SKM-1 (cell line): Measurements from ENCODE around the gene SMIM13.
A peak's percentile ranks its signal among the peaks of the same experiment; 100 is the strongest.

Source experiments
- DNase-seq: peaks from one replicate; lab custom pipeline; 2025; ENCODE audit not compliant: unreplicated experiment; lab: John Stamatoyannopoulos, UW

The SMIM13 gene

DNA sequence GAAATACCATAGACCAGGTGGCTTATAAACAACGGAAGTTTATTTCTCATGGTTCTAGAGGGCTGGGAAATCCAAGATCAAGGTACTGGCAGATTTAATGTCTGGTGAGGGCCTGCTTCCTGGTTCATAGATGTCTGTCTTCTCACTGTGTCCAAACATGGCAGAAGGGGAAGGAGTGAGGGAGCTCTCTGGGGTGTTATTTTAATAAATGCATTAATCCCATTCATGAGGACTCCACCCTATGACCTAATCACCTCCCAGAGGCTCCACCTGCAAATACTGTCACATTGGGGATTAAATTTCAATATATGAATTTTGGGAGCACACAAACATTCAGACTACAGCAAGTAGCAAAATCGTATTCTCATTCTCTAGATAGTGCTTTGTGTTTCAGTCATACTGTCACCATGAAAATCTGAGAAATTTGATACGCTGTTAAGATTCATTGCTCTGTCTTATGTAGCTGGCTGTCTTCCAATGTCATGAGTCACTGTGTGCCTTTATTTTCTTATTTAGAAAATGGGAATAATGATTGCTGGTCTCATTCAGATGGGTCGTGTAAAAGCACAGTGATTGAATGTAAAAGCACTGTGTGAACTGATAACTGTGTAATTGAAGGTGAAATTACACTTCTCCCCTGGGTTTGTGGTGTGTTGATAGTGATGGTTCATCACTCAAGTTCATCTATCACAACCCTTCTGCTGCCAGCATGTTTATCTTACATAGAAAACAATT, 26.8 kb downstream of the SMIM13 start:
- no peak for DNase-seq

DNA sequence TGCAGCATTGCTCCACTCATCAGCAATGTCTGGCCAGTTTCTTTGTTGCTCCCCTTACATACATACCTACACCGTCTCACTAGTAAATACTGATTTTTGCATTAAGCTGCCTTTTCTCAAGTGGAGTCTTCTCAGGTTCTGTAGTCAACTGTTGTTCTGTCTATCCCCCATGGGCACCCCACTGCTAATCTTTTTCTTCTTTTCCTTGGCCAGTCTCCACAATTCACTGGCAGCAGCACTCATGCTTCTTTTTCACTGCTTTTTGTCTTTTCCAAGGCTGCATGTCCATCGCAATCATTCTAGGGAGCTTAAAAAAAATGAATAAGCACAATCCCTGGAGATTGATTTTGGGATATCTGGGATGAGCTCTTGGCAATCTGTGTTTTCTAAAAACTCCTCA, 28.2 kb downstream of the SMIM13 start:
- DNase-seq: no peak

DNA sequence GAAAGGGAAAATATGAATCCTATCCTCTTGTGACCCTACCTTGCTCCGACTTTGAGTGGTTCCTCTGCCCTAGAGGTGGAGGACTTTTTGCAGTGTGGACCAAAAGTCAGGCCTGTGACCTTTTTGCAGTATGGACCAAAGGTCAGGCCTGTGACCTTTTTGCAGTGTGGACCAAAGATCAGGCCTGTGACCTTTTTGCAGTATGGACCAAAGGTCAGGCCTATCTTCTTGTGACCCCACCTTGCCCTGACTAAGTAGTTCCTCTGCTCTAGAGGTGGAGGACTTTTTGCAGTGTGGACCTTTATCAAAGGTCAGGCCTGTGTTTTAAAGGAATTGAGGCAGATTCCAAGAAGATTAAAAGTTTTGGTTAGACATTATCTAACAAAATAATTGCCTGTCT, 28.7 kb downstream of the SMIM13 start:
- DNase-seq: no peak

DNA sequence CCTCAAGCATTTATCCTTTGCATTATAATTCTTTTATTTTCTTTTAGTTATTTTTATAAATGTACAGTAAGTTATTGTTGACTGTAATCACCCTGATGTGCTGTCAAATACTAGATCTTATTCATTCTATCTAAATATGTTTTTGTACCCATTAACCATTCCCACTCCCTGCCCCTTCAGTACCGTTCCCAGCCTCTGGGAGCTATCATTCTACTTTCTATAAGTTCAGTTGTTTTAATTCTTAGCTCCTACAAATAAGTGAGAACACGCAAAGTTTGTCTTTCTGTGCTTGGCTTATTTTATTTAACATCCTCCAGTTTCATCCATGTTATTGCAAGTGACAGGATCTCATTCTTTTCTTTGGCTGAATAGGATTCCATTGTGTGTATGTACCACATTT, 30.3 kb downstream of the SMIM13 start:
- no peak for DNase-seq

DNA sequence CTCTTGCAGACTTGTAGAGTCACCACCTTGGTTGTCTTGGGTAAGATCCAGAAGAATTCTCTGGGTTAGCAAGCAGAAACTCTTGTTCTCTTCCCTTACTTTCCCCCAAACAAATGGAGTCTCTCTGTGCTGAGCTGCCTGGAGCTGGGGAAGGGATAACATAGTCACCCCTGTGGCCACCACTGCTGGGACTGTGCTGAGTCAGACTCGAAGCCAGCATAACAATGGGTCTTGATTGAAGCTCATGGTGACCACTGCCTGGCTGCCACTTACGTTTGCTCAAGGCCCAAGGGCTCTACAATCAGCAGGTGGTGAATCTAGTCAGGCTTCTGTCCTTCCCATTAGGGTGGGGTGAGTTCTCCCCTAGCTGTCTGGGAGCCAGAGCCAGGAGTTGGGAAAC, 33.2 kb downstream of the SMIM13 start:
- DNase-seq: no peak

DNA sequence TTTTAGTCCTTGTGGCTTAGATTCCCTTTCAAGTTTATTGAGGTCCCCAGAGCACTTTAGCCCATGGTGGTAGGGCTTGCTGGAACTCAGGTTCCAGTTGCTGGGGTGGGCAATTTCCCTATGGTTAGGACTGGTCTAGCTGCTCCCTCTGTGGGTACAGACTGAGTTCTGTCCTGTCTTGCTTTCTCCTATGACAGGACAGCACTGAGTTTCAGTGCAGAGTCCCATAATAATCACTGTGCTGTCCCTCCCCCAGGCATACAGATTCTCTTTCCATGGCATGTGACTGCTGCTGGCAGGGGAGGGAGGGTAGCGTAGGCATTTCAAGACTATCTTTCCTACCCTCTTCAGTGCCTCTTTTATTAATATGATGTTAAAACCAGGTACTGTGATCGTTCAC, 35.0 kb downstream of the SMIM13 start:
- no peak for DNase-seq

DNA sequence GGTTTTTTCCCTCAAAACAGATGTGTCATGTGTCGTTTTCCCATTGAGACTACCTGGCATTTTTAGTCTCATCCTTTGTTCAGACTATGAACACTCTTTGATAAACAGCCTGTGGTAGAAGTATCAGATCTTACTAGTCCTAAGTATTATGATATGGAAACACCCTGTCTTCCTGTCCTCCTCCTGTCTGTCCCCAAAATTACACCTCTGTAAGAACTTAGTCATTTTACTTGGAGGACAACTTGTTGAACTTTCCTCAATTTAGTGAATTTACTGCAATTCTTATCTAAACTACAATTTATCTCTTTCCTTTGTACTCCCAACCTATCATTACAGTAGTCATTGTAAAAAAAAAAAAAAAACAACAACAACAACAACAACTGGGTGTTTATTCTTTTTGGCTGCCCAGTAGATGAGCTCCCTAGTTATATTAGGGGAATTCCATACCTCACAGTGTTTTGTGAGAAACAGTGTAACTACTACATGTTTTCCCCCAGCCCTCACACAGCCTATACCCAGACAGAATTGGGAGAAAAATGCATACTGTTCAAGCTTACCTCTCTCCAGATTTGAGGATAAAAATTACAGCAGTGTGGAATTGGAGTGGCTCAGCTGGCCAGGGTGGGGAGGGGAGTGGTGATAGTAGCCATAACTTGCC, 36.4 kb downstream of the SMIM13 start:
- DNase-seq: no peak

DNA sequence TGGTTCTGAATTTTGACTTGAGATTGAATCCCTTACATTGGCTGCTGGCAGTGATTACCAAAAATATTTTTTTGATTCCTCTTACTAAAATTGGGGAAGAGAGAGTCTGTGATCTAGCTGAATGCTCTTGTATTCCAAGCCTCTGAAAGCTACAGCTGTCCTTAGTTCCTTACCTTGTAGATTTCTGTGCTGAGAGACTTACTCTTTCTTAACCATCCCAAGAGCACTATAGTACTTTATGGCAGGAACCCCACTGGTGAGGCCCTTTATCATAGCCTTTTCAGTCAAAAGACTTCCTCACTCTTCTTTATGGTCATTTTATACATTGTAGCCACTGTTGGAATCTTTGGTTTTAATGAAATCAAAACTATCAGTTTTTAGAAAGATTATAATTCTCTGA, 37.0 kb downstream of the SMIM13 start:
- no peak for DNase-seq

DNA sequence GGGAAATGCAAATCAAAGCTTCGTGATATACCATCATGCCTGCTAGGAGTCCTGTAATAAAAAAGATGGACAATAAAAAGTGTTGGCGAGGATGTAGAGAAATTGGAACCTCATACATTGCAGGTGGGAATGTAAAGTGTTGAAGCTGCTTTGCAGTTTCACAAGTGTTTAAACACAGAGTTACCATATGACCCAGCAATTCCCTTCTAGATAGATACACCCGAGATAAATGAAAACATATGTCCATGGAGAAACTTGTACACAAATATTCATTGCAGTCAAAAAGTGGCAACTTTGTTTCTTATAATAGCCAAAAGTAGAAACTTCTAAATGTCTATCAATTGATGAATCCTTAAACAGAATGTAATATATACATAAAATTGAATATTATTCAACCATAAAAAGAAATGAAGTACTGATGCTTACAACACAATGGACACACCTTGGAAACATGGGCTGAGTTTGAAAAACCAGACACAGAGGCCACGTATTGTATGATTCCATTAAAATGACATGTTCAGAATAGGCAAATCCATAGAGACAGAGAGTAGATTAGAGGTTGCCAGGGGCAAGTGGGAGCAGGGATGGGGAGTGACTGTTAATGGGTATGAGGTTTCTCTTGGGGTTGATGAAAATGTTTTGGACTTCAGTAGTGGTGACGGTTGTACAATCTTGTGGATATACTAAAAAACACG, 38.7 kb downstream of the SMIM13 start:
- no peak for DNase-seq

DNA sequence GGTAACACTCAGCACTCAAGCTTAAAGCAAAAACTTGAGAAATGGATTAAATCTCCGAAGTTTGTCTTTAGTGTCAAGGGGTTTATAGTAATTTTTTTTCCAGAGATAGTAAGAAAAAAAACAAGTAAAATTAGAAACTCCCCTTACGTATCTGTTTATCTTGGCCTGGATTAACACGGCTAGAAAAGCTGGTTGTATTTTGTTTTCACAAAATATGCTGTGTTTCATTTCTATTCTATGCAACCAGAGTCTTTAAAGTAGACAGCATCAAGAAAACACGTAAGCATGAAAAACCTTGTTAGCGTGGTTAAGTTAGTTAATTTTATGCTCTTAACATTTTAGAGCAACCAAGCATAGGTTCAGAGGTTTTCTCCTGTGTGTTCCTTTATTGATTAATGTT, 39.6 kb downstream of the SMIM13 start:
- no peak for DNase-seq

DNA sequence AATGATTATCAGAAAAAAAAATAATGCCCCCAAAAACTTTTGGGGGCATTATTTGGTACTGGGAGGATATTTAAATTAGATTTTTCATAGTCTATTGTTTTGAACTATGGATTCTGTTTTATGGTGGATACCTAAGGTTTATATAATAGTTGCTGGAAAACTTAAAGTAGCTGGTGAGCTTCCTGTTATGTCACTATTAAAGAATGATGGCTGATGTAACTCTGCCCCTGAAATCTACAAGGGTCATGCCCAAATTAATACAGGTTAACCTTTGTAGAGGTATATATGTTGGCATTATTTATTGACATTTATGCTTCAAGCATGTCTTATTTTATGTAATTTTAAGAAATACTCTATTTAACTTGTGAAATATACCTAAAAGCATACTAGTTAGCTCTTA, 43.2 kb downstream of the SMIM13 start:
- DNase-seq: no peak

DNA sequence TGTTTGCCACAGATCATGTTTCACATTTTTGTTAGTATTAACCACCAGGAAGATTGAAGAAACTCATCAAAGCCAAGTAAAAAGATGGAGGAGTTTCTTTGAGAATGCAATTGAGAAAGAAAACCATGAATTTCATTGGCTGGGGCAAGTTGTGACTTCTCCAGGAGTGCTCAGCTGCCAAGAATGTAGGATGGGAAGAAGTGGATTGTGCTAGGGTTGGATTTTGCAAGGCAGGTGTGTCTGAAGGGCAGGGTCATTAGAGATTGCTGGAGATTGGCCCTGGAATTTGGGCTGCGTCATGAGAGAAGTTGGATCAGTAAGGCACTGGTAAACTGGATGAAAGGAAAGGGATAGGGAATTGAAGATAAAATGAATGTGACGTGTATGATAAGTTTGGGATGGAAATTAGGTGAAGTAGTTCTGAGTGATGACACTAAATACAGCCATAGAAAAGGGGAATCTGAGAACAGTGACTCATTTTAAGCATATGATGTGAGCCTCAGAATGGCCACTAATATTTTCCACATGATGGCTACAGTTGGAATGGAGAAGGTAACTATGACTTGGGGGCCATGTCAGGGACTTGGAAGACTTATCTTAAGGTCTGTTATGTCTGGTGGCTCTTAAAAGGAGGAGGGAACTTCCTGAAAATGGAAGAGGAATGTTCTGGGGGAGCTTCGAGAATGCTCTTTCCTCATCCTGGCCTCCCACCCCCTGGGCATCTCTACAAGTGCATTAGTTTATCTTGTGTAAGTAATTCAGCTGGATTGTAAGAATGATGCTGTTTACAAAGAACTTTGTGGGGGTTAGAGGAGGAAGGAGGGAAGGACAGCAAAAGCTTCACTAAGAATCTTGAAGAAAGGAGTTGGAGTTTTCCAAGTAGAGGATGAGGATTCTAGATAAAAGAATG, 45.7 kb downstream of the SMIM13 start:
- no peak for DNase-seq

DNA sequence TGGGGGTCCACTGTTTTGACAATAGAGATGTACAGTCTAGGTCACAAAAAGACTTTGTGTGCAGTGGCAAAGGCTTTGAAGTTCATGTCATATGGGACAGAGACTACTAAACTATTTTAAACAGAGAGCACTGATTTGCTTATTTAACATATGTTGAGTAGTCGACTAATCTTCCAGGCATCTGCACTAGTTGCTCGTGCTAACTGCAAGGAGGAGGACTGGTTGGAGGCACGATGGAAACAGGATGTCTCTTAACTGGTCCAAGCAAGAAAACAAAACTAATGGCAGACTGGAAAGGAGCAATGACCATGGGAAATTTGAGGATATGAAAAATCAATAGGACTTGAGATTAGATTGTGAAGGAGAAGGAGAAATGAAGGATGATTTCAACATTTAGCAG, 46.4 kb downstream of the SMIM13 start:
- no peak for DNase-seq

DNA sequence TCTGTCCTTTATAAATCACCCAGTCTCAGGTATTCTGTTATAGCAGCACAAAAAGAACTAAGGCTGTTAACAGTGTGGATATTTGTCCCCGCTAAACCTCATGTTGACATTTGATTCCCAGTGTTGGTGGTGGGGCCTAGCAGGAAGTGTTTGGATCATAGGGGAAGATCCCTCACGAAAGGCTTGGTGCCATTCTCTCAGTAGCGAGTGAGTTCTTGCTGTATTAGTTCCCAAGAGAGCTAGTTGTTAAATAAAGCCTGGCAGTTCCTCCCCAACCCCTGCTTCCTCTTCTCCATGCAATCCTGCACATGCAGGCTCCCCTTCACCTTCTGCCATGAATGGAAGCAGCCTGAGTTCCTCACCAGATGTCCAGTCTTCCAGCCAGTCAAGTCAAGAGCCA, 47.7 kb downstream of the SMIM13 start:
- DNase-seq: no peak

DNA sequence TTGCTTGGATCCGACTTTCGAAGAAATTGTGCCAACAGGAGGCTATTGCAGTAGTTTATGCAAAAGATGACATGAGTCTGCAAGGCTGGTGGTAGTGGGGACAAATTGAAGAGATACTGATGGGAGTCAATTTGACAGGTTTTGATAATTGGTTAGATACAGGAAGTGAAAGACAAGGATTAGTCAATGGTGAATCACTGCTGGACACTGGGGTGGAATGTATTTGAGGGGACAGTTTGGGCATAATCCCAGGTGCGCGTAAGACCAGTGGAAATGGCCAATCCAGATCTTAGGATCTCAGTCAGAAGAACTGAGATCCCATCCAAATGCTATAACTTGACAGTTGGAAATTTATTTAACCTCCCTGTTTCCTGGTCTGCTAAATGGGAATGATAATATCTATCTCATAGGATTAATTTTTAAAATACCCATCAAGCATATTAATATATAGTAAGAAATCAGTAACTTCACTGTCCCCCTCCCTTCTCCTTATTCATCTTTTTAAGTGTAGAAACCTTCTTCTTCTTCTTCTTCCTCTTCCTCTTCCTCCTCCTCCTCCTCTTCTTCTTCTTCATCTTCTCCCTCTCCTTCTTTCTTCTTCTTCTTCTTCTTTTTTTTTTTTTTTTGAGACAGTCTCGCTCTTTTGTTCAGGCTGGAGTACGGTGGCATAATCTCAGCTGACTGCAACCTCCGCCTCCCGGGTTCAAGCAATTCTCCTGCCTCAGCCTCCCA, 48.8 kb downstream of the SMIM13 start:
- no peak for DNase-seq

DNA sequence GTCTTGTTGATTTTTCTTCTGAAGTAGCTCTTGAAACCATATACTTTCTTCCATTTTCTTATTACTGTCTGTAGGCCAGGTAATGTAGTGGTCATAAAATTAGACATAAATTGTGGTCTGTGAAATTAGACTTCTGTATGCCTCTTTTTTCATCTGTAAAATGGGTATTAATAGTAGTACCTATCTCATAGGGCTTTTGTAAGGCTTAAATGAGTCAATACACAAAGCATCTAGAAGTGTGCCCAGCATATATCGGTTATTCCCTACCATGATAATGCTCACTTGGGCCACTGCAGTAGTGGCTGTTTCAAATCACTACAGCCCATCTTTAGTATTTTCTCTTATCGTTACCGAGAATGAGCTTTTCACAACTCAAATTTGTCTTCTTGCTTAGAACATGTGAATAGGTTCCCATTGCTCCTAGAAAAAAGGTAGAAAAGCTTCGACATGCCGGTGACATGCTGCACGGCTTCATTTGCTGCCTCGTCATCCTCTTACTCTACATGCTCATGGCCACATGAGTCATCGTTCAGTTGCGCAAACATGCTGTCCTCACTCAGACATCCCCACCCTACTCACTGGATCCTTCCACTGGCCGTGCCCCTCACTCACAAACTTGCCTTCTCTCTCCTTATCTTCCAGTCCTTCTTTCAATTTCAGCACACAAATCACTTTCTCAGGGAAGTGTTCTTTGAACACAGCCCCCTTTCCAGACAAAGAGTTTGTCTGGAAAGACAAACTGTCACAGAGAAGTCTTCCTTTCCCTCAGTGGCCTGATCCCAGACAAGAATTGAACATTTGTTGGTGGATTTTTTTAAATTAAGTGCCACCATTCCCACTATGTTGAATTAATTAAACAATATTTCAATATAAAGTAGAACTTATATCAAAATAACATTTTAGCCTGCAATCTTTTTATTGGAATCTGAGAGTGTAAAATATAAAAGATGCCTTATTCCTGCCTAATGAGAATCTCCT, 50.0 kb downstream of the SMIM13 start:
- DNase-seq: peak; percentile 78

DNA sequence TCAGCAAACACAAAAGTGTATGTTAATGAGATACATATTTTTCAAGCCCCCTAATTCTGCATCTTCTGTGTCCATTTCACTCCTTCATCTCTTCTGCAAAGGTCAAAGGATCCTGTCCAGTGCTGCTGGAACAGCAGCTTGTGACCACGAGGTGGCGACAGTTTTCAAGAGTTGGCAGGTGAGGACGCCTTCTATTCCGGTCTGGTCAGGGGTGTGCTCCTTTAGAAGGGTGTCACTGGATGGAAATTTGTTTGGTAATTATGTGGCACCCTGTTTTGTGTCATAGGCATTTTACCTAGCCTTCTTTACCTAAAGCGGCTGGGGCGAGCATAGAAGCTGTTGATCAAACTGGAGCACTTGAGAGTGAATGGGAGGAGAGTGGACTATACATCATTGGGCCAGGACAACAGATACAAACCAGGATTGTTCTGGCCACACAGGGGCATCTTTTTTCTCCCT, 50.8 kb downstream of the SMIM13 start:
- DNase-seq: peak; percentile 54

DNA sequence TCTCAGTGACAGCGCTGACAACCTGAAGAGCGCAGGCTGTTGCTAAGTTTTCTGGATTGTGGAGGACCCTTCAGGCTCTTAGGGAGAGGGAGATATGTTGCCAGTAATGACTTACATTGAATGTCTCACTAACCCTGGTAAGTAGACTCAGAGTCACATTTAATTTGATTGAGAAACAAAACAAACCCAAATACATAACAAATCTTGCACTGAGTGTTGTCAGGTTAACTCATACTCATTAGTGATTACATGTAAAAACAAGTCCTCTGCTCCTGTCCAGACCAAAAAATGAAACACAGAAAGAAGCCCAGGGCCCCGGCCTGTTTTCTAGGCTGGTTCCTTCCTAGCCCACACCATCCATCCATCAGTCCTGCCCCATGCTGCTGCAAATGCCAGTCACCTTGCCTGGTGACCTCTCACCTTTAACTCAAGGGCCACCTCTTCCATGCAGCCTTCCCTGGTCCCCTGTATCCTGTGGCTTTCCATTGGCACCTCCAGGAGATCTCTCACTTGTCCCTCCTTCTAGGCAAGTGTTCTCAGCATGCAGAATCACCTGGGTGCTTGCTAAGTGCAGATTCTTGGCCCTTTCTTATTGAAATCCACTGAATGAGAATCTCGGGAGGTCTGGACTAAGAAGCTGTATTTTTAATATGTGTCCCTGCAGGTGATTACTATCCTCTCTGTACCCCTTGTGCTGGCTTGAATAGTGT, 52.6 kb downstream of the SMIM13 start:
- no peak for DNase-seq

DNA sequence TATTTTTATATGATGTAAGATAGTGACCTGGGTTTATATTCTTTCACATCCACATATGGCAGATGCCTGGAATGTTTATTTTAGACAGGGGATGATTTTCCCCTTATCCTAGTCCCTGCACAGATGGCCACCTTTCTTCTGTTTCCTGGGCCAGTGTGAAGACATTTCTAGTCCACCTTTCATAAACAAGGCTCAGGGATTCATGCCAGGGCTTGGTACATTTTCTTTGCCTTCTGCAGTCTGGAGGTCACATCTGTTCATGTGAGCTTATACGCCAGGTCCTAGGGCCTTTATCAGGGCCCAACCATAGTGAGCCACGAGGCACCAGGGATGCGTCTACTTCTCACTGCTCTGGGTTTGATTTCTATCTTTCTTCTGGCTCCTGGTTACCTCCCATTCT, 55.9 kb downstream of the SMIM13 start:
- DNase-seq: no peak
